Large intestine (tissue), 3 donors: Measurements from ENCODE around the gene P3H3. TPM values are rescaled to one million over a fixed set of nuclear protein-coding genes. Genes with fewer than 3 reads are reported as not detected.
A peak's percentile ranks its signal among the peaks of the same experiment; 100 is the strongest.

ENCODE experiments used
- DNase-seq, 2 donors: peaks; one replicate each; pipeline versions ENCODE4 v3.0.0 to v3.0.0-alpha.2; 2013
- H3K27ac ChIP-seq: one replicate; pipeline ENCODE4 v1.5.1; 2013; ENCODE audit warnings: low read length
- H3K27me3 ChIP-seq: 2 replicates; pipeline ENCODE4 v1.6.1; 2013; ENCODE audit warnings: low read length; ENCODE audit not compliant: control insufficient read depth, insufficient read depth
- H3K36me3 ChIP-seq: 2 replicates; pipeline ENCODE4 v1.6.1; 2013; ENCODE audit warnings: low read length; ENCODE audit not compliant: control insufficient read depth, insufficient read depth
- H3K4me1 ChIP-seq: one replicate; pipeline ENCODE4 v1.6.1; 2013; ENCODE audit warnings: low read length; ENCODE audit not compliant: control insufficient read depth, insufficient read depth
- H3K4me3 ChIP-seq: one replicate; pipeline ENCODE4 v1.5.1; 2013; ENCODE audit warnings: low read length
- H3K9me3 ChIP-seq: one replicate; pipeline ENCODE4 v1.6.1; 2013; ENCODE audit warnings: mild to moderate bottlenecking, low read depth, low read length, moderate library complexity; ENCODE audit not compliant: control insufficient read depth
- WGBS: methylation state at CpG from one replicate; pipeline ENCODE4 v1.1.5; 2013; ENCODE audit warnings: low lambda C conversion rate; ENCODE audit not compliant: insufficient coverage; 5-methylcytosine and 5-hydroxymethylcytosine counted together
- polyA plus RNA-seq: library from polyadenylated mRNA; unstranded; fragments of 120-200 nt; gene quantifications from one replicate; pipeline ENCODE4 v1.2.1, GENCODE V29; 2013

P3H3 gene
- polyA plus RNA-seq, 1 donor = 15.6 TPM

DNA sequence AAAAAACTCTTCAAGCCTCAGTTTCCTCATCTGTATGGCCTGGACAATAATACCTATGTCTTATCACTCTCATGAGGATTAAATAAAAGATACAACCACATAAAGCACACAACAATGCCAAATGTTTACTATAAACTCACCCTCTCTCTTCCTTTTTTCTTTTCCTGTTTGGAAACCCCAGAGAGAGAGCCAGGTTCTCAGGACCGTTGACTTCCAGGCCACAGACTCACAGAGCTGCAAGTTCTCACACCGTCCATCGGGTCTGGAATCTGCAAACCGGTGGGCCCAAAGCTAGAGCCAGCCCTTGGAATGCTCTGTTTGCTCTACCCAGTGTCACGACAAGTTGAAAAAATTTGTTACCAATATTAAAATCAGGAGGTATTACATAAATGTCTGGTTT, 43.4 kb upstream of the P3H3 start:
- H3K27ac ChIP-seq = no peak overlapping the region
- no peak overlapping the region for H3K4me3 ChIP-seq
- peaks cover 11% of the 10 kb centered on the region for H3K4me1 ChIP-seq
- H3K9me3 ChIP-seq = no peaks in the 10 kb centered on the region
- no peaks in the 10 kb centered on the region for H3K36me3 ChIP-seq
- no peak for DNase-seq
- WGBS = 0% methylated on average over 1 of the region's 5 CpGs
- H3K27me3 ChIP-seq = no peaks in the 10 kb centered on the region

DNA sequence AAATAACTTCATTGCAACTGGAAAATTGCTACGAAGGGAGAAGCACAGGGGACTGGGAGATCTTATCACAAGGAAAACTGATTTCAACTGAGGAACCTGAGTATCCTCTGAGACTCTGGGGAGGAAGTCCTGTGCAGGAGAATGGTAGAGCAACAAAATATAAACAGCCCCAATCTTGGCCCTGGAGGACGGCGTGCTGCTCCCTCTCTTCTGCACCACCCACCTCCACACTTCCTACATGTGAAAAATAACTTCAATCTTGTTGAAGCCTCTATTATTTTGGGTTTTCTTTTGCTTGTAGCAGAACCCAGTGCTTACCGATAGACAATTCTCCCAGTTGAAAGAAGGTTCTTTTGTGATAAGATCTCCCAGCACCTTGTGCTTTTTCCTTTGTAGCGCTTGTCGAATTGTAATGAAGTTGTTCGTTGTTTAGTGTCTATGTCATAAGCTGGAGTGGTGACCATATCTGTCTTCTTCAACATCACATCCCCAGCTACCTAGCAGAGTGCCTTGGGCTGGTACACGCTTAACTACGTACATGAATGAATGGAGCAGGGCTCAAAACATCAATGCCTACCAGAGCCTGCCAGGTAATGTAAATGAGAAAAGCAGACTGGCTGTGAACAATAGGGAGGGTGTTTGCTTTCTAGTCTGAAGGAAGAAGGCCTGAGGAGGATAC, 41.7 kb upstream of the P3H3 start:
- Histone ChIP-seq H3K27ac (no peak overlapping the region), H3K9me3 (no peaks in the 10 kb centered on the region), H3K4me3 (no peak overlapping the region), H3K27me3 (no peaks in the 10 kb centered on the region), H3K36me3 (no peaks in the 10 kb centered on the region), H3K4me1 (no peaks in the 10 kb centered on the region)
- no CpG with 5 or more reads among the region's 9 CpGs for WGBS
- no peak for DNase-seq

DNA sequence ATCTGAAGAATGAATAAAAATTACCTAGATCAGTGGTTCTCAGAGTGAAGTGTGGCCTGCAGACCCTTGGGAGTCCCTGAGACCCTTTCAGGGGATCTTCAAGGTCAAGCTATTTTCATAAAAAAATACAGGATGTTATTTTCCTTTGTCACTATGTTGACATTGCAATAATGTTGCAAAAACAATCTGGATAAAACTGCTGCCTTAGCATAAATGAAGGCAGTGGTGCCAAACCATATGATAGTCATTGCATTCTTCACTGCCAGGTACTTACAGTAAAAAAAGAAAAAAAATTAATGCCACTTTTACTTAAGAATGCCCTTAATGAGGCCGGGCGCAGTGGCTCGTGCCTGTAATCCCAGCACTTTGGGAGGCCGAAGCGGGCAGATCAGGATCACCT, 40.9 kb upstream of the P3H3 start:
- Histone ChIP-seq H3K27ac (no peak overlapping the region), H3K4me3 (no peak overlapping the region), H3K36me3 (no peaks in the 10 kb centered on the region), H3K4me1 (no peaks in the 10 kb centered on the region), H3K9me3 (no peaks in the 10 kb centered on the region), H3K27me3 (no peaks in the 10 kb centered on the region)
- WGBS = no CpG with 5 or more reads among the region's 5 CpGs
- DNase-seq = no peak

DNA sequence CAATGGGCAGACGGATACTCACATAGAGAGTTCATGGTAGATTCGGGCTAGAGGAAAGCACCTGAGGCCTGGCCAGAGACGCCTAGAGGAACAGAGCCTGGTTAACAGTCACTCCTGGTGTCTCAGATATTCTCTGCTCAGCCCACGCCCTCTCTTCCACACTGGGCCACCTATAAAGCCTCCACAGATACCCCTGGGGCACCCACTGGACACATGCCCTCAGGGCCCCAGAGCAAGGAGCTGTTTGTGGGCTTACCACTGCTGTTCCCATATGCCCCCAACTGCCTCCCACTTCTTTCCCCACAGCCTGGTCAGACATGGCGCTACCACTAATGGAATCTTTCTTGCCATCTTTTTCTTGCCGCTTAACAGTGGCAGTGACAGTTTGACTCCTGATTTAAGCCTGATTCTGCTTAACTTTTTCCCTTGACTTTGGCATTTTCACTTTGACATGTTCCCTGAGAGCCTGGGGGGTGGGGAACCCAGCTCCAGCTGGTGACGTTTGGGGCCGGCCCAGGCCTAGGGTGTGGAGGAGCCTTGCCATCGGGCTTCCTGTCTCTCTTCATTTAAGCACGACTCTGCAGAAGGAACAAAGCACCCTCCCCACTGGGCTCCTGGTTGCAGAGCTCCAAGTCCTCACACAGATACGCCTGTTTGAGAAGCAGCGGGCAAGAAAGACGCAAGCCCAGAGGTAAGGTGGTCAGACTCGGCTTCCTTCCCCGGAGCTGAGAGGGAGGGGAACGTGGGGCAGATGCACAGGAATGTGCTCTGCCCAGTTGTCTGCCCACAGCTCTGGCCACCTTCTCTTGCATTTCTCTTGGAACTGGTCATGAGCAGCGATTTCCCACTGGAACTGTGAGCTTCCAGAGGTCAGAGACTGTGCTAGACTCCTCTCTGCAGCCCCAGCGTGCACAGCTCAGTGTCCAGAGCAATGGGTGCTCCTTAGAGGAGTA, 39.0 kb upstream of the P3H3 start, which contains the start of gene CD4:
Gene CD4, plus strand, starts transcription at position 557 of the 953 bp plus-strand sequence. CDS start 10,611 bp downstream, outside the sequence.
- Histone ChIP-seq H3K27me3 (no peaks in the 10 kb centered on the region), H3K4me1 (no peaks in the 10 kb centered on the region), H3K4me3 (peak within 1 kb of the TSS; percentile 27), H3K36me3 (no peaks in the 10 kb centered on the region), H3K9me3 (no peaks in the 10 kb centered on the region), H3K27ac (no peak within 1 kb of the TSS)
- WGBS = no CpG with 5 or more reads among the region's 18 CpGs
- DNase-seq = no peak

- Histone ChIP-seq H3K4me3 (no peak overlapping the region), H3K4me1 (no peaks in the 10 kb centered on the region), H3K9me3 (no peaks in the 10 kb centered on the region), H3K27me3 (no peaks in the 10 kb centered on the region), H3K36me3 (no peaks in the 10 kb centered on the region), H3K27ac (no peak overlapping the region)
- WGBS = no CpG with 5 or more reads among the region's 12 CpGs
- DNase-seq = no peak
Measured at GRCh38 chr12:6790496-6791150, 37.6 kb upstream of the P3H3 start.

DNA sequence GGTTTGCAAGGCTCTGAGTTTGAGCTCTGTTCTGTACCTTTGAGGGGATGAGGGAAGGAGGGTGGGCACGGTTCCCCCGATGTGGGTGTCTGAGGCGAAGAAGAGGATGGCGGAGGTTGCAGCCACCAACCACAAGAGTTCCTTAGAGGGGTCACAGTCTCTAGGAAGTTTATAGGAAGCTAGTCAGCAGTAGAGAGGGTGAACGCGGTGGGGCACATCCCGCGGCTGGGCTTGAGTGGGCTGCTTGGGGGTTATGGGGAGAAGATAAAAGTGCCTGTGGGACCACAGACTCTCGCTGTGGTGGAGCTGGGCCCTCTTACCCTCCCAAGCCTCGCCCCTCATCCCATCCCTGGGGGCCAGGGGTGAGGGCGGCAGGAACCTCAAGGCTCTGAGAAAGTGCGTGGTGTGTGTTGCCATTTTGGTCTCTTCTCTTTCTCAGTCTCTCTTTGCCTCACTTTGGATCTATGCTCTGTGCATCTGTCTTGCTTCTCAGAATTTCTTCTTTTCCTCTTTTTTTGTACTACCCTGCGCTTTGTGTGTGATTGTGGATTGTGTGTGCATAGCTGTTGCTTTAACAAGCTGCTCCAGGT, 36.2 kb upstream of the P3H3 start:
- no peaks in the 10 kb centered on the region for H3K36me3 ChIP-seq
- no peak for DNase-seq
- WGBS = 93% methylated on average over 3 of the region's 13 CpGs
- no peaks in the 10 kb centered on the region for H3K4me1 ChIP-seq
- peak overlapping the region; percentile 49 for H3K27ac ChIP-seq
- no peaks in the 10 kb centered on the region for H3K27me3 ChIP-seq
- H3K4me3 ChIP-seq = peak overlapping the region; percentile 4
- H3K9me3 ChIP-seq = no peaks in the 10 kb centered on the region

DNA sequence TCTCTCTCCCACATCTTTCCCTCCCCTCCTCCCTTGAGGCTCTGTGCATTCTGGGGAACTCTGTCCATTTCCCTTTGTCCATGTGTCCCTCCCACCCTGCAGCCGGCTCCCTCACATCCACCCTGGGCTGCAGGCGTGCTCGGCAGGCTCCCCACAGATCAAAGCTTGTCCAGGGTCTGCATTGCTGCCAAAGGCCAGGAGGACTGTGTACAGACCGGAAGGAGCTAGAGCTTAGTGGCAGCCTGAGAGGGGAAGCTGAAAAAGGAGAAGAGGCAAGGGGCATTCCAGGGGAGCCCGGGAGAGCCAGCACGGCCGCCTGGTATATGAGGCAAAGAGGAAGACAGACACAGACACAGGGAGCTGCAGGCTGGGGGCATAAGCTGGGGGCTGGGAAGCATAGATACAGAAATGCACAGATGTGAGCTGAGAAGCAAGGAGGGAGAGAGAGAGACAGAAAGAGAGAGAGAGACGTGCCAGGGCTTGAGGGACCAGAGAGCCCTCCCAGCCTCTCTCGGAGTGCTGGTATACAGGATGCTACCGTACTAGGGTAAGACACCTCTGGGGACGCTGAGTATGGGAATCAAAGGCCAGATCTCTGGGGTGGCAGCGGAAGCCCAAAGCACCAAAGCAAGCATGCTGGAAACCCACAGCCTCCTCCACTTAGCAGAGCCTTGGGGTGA, 35.5 kb upstream of the P3H3 start:
- no peak for DNase-seq
- H3K4me3 ChIP-seq = no peak overlapping the region
- H3K27ac ChIP-seq = peak overlapping the region; percentile 49
- H3K4me1 ChIP-seq = no peaks in the 10 kb centered on the region
- WGBS = 40% methylated on average over 1 of the region's 12 CpGs
- H3K9me3 ChIP-seq = no peaks in the 10 kb centered on the region
- no peaks in the 10 kb centered on the region for H3K27me3 ChIP-seq
- no peaks in the 10 kb centered on the region for H3K36me3 ChIP-seq

- no peak for DNase-seq
- H3K4me3 ChIP-seq = no peak overlapping the region
- no peaks in the 10 kb centered on the region for H3K27me3 ChIP-seq
- H3K9me3 ChIP-seq = no peaks in the 10 kb centered on the region
- H3K27ac ChIP-seq = no peak overlapping the region
- no CpG with 5 or more reads among the region's 2 CpGs for WGBS
- no peaks in the 10 kb centered on the region for H3K36me3 ChIP-seq
- H3K4me1 ChIP-seq = no peaks in the 10 kb centered on the region
Measured at GRCh38 chr12:6795088-6795487, 33.1 kb upstream of the P3H3 start.

- Histone ChIP-seq H3K27ac (no peak overlapping the region), H3K4me1 (no peaks in the 10 kb centered on the region), H3K9me3 (no peaks in the 10 kb centered on the region), H3K27me3 (no peaks in the 10 kb centered on the region), H3K36me3 (no peaks in the 10 kb centered on the region), H3K4me3 (no peak overlapping the region)
- DNase-seq = no peak
- 80% methylated on average over 1 of the region's 4 CpGs for WGBS
Measured at GRCh38 chr12:6796576-6796975, 31.6 kb upstream of the P3H3 start.
